ENCODE results near the gene USH1C. TPM values are rescaled to one million over a fixed set of nuclear protein-coding genes. Genes with fewer than 3 reads are reported as not detected.

The USH1C gene
- total RNA-seq, 1 experiment from 2014 or later: 1.0 TPM

GRCh38 chr11:17574141-17575091, 30.2 kb upstream of the USH1C start:
- peak; percentile 17 for DNase-seq
- Histone ChIP-seq H2AFZ (ENCODE audit: low read length) (no peak overlapping the region), H4K91ac (ENCODE audit: insufficient read length, low read depth, low read length) (no peak overlapping the region), H3K23ac (ENCODE audit: insufficient read length, low read depth, low read length) (no peak overlapping the region), H2BK5ac (ENCODE audit: insufficient read length, low read length) (no peak overlapping the region), H3K9ac (ENCODE audit: extremely low read depth, insufficient read length, low read length) (no peak overlapping the region), H2BK20ac (ENCODE audit: low read depth, low read length, poor library complexity, severe bottlenecking) (no peak overlapping the region), H3K79me1 (ENCODE audit: insufficient read depth, low read depth, low read length, poor library complexity, severe bottlenecking) (no peaks in the 10 kb centered on the region), H3K4me1 (ENCODE audit: insufficient read depth, low read length) (no peaks in the 10 kb centered on the region), H2BK120ac (ENCODE audit: low read depth, low read length, poor library complexity, severe bottlenecking) (no peak overlapping the region), H3K14ac (ENCODE audit: insufficient read depth, low read length) (no peak overlapping the region; the same call in 1 of the 2 replicates), H3K4me2 (ENCODE audit: insufficient read depth, insufficient read length, low read length) (no peak overlapping the region), H3K27ac (ENCODE audit: insufficient read length, low read depth, low read length) (no peak overlapping the region), H3K27me3 (ENCODE audit: insufficient read depth, low read length) (no peaks in the 10 kb centered on the region), H3T11ph (ENCODE audit: low read length) (no peak overlapping the region), H2AK5ac (ENCODE audit: insufficient read length, low read length) (no peak overlapping the region), H2BK15ac (ENCODE audit: low read depth, low read length) (no peak overlapping the region), H3K9me3 (ENCODE audit: control insufficient read depth, low read depth, low read length) (no peaks in the 10 kb centered on the region), H3K4ac (ENCODE audit: low read depth, low read length) (no peak overlapping the region), H4K20me1 (ENCODE audit: control insufficient read depth, insufficient read depth, insufficient read length) (no peaks in the 10 kb centered on the region), H3K18ac (ENCODE audit: insufficient read length, low read depth, low read length) (no peak overlapping the region), H2BK12ac (ENCODE audit: insufficient read length, low read depth, low read length) (no peak overlapping the region), H4K5ac (ENCODE audit: insufficient read length, low read depth, low read length) (no peak overlapping the region), H3K79me2 (ENCODE audit: insufficient read depth, low read length) (no peaks in the 10 kb centered on the region), H3K23me2 (ENCODE audit: insufficient read length, low read depth, low read length, poor library complexity, severe bottlenecking) (no peaks in the 10 kb centered on the region), H4K8ac (replicated peaks; ENCODE audit: insufficient read length, low read depth, low read length) (no peak overlapping the region), H3K56ac (ENCODE audit: insufficient read length, low read depth, low read length) (no peak overlapping the region)
- H3K4me1 Mint-ChIP-seq: peaks cover 10 to 28% of the 10 kb centered on the region in 2 experiments
- no peak overlapping the region for H3K4me3 Mint-ChIP-seq
- peaks cover 9% of the 10 kb centered on the region for H3K27me3 Mint-ChIP-seq (ENCODE audit: low read depth)
- H3K36me3 Mint-ChIP-seq (ENCODE audit: insufficient read depth in 1 of 3, low read depth in 3 of 3): no peaks in the 10 kb centered on the region
- no CpG with 5 or more reads among the region's 9 CpGs for WGBS (ENCODE audit: extremely low coverage, insufficient read length, low lambda C conversion rate)
- TF ChIP-seq CTCF (conservative IDR thresholded peaks at IDR 0.05): no peak
- H3K27ac Mint-ChIP-seq: no peak overlapping the region
- H3K9me3 Mint-ChIP-seq: no peaks in the 10 kb centered on the region
